ENCODE results near the gene PGLYRP1.

Gene PGLYRP1

DNA sequence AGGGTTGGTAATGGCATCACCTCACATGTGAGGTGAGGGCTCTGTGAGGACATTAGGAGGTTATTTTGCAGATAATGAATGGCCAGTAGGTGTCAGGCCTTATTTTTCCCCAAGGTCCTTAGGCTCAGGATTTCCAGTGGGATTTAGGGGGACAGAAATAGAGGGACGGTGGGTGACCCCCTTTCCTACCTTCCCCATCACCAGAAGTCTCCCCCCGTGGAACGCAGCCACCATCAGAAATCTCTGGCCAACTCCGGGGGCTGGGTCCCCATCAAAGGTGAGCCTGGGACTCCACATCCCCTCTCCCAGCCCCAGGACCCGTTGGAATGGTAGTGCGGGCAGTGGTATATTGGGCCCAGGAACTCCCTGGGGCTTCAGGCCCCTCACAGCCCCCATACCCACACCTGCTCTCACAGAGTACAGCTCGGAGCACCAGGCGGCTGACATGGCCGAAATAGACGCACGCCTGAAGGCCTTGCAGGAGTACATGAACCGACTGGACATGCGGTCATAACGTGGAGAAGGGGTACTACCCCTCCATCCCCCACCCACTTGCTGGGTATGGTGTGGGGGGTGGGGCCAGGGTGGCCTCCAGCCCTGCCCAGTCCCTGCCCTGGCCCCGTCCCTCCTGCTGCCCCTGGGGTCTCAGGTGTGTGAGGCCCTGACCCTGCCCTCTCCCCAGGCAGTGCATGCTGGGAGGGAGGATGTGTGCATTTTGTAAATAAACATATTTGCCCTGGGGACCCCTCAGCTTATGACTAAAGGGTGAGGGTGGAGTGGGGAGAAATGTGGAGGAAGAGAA, 4.8 kb downstream of the PGLYRP1 start:
- in situ Hi-C loops (cut with HindIII; ENCODE audit: low sequenced_read_pairs), result no loop called here
- no peak for DNase-seq (ENCODE audit: low read depth, low spot score)
- TF ChIP-seq, protein P1, sequence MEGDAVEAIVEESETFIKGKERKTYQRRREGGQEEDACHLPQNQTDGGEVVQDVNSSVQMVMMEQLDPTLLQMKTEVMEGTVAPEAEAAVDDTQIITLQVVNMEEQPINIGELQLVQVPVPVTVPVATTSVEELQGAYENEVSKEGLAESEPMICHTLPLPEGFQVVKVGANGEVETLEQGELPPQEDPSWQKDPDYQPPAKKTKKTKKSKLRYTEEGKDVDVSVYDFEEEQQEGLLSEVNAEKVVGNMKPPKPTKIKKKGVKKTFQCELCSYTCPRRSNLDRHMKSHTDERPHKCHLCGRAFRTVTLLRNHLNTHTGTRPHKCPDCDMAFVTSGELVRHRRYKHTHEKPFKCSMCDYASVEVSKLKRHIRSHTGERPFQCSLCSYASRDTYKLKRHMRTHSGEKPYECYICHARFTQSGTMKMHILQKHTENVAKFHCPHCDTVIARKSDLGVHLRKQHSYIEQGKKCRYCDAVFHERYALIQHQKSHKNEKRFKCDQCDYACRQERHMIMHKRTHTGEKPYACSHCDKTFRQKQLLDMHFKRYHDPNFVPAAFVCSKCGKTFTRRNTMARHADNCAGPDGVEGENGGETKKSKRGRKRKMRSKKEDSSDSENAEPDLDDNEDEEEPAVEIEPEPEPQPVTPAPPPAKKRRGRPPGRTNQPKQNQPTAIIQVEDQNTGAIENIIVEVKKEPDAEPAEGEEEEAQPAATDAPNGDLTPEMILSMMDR (IDR thresholded peaks at IDR 0.05; ENCODE audit: low read depth, low read length), result no peak
- no peak overlapping the region for H3K4me3 ChIP-seq (ENCODE audit: low read depth, low read length)

DNA sequence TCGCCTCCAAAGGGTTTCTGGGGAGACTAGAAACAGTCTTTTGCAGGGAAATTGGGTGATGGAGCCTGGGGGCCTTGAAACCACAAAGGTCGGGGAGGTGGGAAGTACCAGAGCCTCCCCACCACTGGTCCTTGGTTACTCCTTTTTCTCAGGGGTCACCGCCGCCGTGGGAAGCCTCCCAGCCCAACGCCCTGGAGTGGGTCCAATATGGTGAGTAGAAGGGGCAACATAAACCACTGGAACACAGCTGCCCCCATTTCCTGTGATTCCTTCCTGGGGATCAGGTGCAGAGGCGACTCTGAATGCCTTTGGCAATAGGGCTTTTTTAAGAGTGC, 5.8 kb downstream of the PGLYRP1 start:
- in situ Hi-C loops (cut with HindIII; ENCODE audit: low sequenced_read_pairs), result no loop called here

DNA sequence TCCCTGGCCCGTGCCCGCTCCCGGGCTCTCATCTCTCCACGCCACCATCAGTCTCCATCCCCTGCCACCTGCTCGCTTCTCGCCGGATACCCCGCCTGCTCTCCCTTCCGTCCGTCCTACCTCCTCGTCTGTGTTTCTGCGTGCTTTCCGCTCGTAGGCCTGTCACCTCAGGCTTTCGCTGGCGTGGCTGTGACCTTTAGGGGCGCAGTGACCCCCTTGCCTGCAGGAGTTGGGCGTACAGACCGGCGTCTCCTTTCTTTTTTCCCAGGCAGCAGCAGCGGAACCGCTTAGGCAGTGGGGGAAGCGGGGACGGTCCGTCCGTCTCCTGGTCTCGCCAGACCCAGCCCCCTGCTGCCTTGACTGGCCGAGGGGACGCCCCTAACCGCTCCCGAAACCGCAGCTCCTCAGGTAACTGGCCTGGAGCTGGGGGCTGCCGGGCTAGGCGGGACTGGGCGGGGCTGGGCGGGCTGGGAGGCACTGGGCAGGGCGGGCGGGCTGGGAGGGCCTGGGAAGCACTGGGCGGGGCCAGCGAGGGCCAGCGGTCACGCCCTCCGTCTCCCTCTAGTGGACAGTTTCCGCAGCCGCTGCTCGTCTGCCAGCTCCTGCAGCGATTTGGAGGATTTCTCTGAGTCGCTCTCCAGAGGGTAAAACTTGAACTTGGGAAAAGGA, 6.3 kb downstream of the PGLYRP1 start:
- in situ Hi-C loops (cut with HindIII; ENCODE audit: low sequenced_read_pairs), result no loop called here
- peak; percentile 71 for DNase-seq (ENCODE audit: low read depth, low spot score)
- H3K4me3 ChIP-seq (ENCODE audit: low read depth, low read length), result peak overlapping the region; percentile 39
- TF ChIP-seq, protein P1 (IDR thresholded peaks at IDR 0.05; ENCODE audit: low read depth, low read length), result peak; percentile 86

More for the DNA sequence above, 5.8 kb downstream of the PGLYRP1 start:
- H3K4me3 ChIP-seq (ENCODE audit: low read depth, low read length), result no peak overlapping the region
- no peak for DNase-seq (ENCODE audit: low read depth, low spot score)
- TF ChIP-seq, protein P1 (IDR thresholded peaks at IDR 0.05; ENCODE audit: low read depth, low read length), result no peak

DNA sequence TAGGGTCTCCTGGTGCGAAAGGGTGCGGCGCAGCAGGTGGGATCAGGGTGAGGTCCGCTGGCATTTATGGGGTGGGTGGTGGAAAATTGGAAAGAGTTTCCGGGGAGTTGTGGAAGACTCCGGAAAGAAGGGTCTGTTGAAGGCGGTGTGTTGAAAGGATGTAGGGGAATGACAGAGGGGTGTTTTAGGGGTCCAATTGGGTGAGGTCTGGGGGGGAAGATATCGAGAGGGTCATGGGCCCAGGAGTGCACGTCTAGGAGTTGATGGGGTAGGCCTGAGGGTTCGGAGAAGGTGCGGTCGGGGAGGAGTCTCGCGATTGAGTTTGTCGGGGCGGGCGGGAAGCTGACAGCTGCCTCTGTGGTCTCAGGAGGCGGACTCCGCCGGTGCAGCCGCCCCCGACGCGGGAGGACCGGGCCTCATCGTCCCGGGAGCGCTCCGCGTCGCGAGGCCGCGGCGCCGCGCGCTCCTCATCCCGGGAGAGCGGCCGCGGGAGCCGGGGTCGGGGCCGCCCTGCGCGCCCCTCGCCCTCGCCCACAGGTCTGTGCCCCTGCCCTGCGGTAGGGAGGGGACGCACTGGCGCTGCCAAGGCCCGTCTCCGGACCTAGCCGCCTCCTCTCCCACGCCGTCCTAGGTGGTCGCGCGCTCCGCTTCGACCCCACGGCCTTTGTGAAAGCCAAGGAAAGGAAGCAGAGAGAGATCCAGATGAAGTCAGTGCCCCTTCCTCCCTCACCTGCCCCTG, 7.0 kb downstream of the PGLYRP1 start:
- DNase-seq (ENCODE audit: low read depth, low spot score), result no peak
- in situ Hi-C loops (cut with HindIII; ENCODE audit: low sequenced_read_pairs), result no loop called here
- TF ChIP-seq, protein P1 (IDR thresholded peaks at IDR 0.05; ENCODE audit: low read depth, low read length), result no peak
- H3K4me3 ChIP-seq (ENCODE audit: low read depth, low read length), result peak overlapping the region; percentile 39

DNA sequence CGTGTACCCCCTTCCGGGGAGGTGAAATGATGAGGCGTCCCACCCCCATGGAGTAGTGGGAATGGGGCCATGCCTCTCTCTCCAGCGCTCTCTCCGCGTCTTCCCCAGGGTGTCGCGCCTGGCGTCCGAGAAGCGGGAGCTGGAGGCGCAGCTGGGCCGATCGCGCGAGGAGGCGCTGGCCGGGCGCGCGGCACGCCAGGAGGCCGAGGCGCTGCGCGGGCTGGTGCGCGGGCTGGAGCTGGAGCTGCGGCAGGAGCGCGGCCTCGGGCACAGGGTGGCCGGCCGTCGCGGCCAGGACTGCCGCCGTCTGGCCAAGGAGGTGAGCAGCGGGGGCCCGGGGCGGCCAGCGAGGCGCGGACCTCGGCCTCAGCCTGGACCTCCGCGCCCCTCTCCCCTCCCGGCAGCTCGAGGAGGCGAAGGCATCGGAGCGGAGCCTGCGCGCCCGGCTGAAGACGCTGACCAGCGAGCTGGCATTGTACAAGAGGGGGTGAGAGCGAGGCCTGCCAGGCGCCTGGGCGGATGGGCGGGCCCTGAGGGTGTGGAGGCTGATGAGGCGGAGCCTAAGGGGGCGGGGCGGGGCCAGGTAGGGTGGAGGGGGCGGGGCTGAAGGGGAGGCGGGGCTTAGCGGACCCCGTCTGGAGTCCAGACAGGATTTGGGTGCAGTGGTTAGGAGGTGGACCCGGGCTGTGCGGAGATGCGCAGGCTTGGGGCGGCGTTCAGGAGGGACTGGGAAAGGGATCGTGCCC, 7.7 kb downstream of the PGLYRP1 start:
- H3K4me3 ChIP-seq (ENCODE audit: low read depth, low read length), result no peak overlapping the region
- TF ChIP-seq, protein P1 (IDR thresholded peaks at IDR 0.05; ENCODE audit: low read depth, low read length), result no peak
- peak; percentile 8 for DNase-seq (ENCODE audit: low read depth, low spot score)
- in situ Hi-C loops (cut with HindIII; ENCODE audit: low sequenced_read_pairs), result no loop called here

DNA sequence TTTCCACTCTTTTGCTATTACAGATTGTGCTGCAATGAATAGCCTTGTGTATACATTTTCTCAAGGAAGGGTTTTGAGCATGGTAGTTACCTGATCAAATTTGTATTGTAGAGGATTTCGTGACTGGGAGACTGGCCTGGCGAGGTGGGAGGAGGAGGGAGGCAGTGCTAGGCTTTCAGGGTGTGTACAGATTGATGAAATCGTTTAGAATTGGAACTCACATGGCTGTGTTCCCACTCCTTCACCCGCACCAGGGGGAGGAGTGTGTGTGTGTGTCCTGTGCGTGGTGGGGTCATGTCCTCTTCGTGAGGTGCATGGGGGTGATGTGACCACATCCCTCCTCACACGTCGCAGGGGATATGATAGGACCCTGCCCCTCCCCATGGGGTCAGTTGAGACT, 8.3 kb downstream of the PGLYRP1 start:
- TF ChIP-seq, protein P1 (IDR thresholded peaks at IDR 0.05; ENCODE audit: low read depth, low read length), result no peak
- DNase-seq (ENCODE audit: low read depth, low spot score), result no peak
- H3K4me3 ChIP-seq (ENCODE audit: low read depth, low read length), result no peak overlapping the region
- in situ Hi-C loops (cut with HindIII; ENCODE audit: low sequenced_read_pairs), result no loop called here

All from astrocyte of the spinal cord (primary cell).